MG63 (cell line): ENCODE data around the gene FOXJ3. TPM values are rescaled to one million over a fixed set of nuclear protein-coding genes. Genes with fewer than 3 reads are reported as not detected.
A peak's percentile ranks its signal among the peaks of the same experiment; 100 is the strongest.

Experiments
- DNase-seq: peaks from one replicate; pipeline ENCODE4 v3.0.0-alpha.2; 2020
- H3K27me3 ChIP-seq: fragments of 250-450 bp; sonication (Bioruptor Pico); 2 replicates; pipeline ENCODE4 v1.5.1; 2020; ENCODE audit warnings: mild to moderate bottlenecking, moderate library complexity
- H3K36me3 ChIP-seq: fragments of 250-450 bp; sonication (Bioruptor Pico); 2 replicates; pipeline ENCODE4 v1.5.1; 2020; ENCODE audit warnings: mild to moderate bottlenecking, moderate library complexity
- H3K4me3 ChIP-seq: fragments of 250-450 bp; sonication (Bioruptor Pico); 2 replicates; pipeline ENCODE4 v1.5.1; 2020; ENCODE audit warnings: mild to moderate bottlenecking, moderate library complexity
- H3K9me3 ChIP-seq: fragments of 250-450 bp; sonication (Bioruptor Pico); 2 replicates; pipeline ENCODE4 v1.5.1; 2020; ENCODE audit warnings: mild to moderate bottlenecking, moderate library complexity
- total RNA-seq: library from RNA; depleted of rRNA; stranded (reverse); fragments of >200 nt; shearing (Covaris generic); gene quantifications from 2 replicates; pipeline ENCODE4 v1.2.3, GENCODE V29; 2014; ENCODE audit warnings: low replicate concordance

Gene FOXJ3
- total RNA-seq, 1 experiment from 2014 or later: 28.7 TPM

DNA sequence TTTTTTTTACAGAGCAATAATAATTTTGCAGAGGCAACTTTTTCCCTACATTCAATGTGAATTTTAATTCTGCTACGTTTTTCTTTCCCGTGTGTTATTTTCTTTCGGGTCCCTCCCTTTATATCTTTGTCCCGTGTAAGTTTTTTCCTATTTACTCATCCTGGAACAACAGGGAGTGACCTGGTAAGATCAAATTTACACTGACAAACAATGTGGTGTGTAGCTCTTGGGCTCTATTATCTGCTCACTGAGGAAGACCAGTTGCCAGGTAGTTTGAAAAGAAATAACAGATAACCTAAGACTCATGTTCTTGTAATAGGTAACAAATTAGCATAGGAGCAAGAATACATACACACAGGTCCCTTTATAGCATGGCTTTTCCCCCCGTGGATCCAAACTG lies 136.8 kb downstream of the FOXJ3 start:
- DNase-seq: no peak
- Histone ChIP-seq H3K9me3 (peaks cover 3% of the 10 kb centered on the region), H3K36me3 (peaks cover 40% of the 10 kb centered on the region), H3K4me3 (no peak overlapping the region), H3K27me3 (no peaks in the 10 kb centered on the region)

DNA sequence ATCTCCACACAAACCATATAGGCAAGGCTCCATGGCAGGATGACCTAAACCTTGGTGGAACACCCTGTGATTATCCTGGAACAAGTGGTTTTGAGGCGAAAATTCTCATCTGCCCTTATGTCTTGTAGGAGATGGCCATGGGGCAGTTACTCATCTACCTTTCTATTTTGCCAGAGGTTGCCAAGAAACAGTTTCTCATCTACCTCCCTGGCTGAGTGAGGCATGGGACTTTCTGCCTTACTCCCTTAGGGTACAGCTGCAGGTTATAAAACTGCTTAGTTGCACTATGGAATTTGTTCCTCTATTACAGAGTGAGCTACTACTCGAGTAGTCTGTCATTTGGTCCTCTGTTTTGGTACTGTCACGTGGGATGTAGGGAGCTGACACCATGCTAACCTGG lies 139.2 kb downstream of the FOXJ3 start:
- no peak overlapping the region for H3K4me3 ChIP-seq
- no peaks in the 10 kb centered on the region for H3K27me3 ChIP-seq
- no peaks in the 10 kb centered on the region for H3K9me3 ChIP-seq
- no peak for DNase-seq
- H3K36me3 ChIP-seq: peaks cover 27% of the 10 kb centered on the region

DNA sequence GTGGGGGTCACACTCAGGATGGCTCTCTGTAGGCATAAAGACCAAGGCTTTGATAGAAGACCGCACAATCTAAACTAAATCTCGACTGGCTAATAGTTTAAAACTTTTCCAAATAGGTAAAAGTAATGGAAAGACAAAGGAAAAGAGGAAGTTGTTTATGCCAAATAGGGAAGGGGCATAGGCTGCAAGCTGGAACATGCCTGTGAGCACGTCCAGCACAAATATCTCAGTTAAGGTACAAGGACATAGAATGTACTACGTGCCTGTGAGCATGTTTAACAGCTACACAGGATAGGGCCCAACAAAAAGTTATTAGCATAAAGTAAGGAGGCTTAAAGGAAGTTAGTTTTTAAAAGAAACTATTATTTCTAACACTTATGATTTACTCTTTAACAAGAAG lies 142.9 kb downstream of the FOXJ3 start:
- Histone ChIP-seq H3K4me3 (no peak overlapping the region), H3K36me3 (peaks cover 39% of the 10 kb centered on the region), H3K27me3 (no peaks in the 10 kb centered on the region), H3K9me3 (no peaks in the 10 kb centered on the region)
- no peak for DNase-seq

DNA sequence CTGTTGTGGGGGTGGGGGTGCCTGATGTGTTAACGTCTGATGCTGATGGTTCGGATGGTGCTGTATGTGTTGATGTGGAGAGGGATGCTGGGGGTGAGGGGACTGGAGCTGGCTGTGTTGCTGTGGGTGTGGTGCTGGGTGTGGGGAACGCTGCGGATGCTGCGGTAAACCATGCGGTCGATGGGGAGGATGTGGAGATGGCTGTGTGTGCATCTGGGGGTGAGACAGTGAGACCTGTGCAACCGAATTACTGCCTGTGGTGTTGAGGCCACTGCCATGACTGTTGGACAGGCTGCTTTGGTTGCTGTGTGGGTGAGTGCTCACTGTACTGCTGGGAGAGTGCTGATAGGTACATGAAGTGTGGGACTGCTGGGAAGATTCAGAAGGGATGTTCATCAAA lies 143.7 kb downstream of the FOXJ3 start:
- H3K27me3 ChIP-seq: no peaks in the 10 kb centered on the region
- H3K4me3 ChIP-seq: no peak overlapping the region
- H3K36me3 ChIP-seq: peaks cover 42% of the 10 kb centered on the region
- DNase-seq: no peak
- H3K9me3 ChIP-seq: no peaks in the 10 kb centered on the region

DNA sequence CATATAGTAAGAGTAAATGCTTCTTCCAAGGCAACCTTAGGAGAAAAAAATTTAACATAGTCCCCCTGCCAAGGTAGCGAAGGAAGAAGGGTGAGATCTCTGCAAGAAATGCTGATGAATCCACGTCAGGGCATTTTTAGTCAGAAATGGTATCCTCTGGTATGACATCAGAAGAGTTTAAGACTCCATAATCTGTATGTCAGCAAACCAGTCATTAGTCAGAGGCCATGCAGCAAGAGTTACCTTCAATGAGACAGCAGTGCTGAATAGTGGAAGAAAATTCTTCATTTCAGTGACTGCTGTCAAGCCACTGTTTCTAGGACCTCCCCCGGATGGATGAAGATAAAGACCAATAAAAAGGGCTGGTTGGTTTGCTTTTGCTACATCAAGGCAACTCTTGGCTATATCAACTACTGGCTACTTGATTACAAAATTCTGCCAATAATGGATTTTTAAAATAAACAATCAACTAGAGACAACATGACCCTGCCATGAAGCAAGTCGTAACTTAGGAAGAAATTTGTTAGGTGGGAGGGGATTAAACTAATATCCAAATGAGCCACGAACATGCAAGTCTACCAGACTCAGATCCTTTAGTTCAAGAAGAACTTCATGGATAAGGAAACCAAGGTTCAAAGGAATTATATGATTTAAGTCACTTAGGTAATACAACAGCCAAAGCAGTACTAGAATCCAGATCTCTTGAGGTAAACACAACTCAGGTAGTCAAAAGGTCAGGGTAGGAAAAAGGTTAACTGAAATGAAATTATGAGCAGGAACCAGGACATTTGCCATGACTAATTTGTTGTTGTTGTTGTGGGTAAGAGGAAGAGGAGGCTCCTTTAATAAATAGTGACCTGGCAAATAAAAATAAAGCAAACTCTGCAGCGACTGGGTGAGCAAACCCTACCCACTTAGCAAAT lies 144.8 kb downstream of the FOXJ3 start:
- H3K27me3 ChIP-seq: no peaks in the 10 kb centered on the region
- no peaks in the 10 kb centered on the region for H3K9me3 ChIP-seq
- H3K4me3 ChIP-seq: no peak overlapping the region
- H3K36me3 ChIP-seq: peaks cover 44% of the 10 kb centered on the region
- DNase-seq: no peak

DNA sequence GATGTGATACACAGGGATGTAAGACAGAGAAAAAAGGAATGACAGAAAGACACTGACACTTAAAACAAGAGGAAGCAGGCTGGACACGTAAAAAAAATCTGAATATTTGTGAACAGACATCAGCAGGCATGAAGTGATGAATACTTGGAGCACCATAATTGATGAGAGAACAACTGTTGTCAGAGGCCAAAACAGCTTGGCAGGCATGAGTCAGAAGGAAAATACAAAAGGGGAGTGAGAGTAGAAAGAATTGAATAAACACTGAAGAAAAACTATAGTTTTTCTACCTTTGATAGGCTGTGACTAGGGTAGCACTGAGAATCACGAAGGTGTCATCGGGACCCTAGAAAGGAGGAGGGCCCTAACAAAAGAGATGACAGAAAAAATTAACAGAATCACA lies 148.9 kb downstream of the FOXJ3 start:
- Histone ChIP-seq H3K27me3 (no peaks in the 10 kb centered on the region), H3K4me3 (no peak overlapping the region), H3K9me3 (no peaks in the 10 kb centered on the region), H3K36me3 (peaks cover 42% of the 10 kb centered on the region)
- DNase-seq: peak; percentile 49

DNA sequence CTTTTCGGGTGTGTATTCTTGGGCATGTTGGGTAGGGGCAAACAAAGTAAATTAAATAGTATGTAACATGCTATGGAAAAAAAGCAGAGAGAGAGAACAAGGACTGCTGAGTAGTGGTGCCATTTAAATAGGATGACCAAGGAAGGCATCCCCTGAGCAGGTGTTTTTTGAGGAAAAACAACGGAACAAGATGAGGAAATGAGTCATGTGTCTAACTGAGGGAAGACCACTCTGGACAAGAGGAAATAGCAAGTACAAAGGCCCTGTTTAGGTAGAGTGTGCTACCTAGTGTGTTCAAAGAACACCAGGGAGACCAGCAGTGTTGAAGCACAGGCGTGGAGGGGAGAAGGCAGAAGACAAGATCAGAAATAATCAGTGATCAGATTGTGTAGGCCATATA lies 150.4 kb downstream of the FOXJ3 start:
- H3K9me3 ChIP-seq: no peaks in the 10 kb centered on the region
- DNase-seq: no peak
- H3K4me3 ChIP-seq: no peak overlapping the region
- no peaks in the 10 kb centered on the region for H3K27me3 ChIP-seq
- H3K36me3 ChIP-seq: peaks cover 33% of the 10 kb centered on the region

DNA sequence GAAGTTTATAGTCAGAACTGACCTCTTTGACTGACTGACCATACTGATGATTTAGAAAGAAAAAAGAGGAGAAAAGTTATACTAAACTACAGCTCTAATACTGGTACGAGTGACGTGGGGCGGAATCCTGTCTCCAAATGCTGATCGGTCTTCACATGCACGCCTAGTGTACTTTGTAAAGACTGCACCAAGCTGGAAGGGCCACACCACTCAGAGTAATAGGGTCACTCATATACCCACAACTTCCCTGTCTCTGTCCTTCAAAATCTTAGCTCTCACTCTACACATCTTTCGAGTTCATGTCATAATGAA lies 151.1 kb downstream of the FOXJ3 start:
- Histone ChIP-seq H3K27me3 (no peaks in the 10 kb centered on the region), H3K36me3 (peaks cover 27% of the 10 kb centered on the region), H3K4me3 (no peak overlapping the region), H3K9me3 (no peaks in the 10 kb centered on the region)
- no peak for DNase-seq

DNA sequence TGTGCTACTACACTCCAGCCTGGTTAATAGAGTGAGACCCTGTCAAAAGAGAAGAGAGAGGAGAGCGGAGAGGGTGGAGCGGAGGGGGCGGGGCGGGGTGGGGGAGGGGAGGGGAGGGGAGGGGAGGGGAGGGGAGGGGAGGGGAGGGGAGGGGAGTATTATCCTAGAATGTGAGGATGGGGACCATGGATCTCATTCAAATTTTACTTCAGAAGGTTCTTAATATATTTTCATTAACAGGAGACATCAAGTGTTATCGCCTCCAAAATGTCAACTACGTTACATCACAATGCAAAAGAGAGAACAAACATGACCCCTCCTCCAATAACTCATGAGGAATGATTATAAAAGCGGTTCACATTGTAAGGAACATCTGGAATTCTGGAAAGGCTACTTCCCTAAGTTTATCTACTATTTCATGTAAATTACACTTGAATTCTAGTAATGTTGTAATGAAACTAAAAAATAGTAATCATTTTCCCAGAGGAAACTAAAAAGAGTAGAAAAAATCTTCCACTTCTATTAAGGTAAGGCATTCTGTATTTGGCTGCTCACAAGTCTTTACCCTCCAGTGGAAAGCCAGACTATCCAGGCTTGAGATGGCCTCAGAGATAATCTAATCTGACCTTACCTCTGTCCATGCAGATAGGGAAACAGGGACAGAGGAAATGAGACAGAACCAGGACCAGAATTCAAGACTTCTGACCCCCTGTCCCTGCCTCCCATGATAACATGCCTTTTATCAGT lies 151.7 kb downstream of the FOXJ3 start:
- no peak for DNase-seq
- H3K27me3 ChIP-seq: no peaks in the 10 kb centered on the region
- H3K36me3 ChIP-seq: peaks cover 24% of the 10 kb centered on the region
- H3K4me3 ChIP-seq: no peak overlapping the region
- no peaks in the 10 kb centered on the region for H3K9me3 ChIP-seq

DNA sequence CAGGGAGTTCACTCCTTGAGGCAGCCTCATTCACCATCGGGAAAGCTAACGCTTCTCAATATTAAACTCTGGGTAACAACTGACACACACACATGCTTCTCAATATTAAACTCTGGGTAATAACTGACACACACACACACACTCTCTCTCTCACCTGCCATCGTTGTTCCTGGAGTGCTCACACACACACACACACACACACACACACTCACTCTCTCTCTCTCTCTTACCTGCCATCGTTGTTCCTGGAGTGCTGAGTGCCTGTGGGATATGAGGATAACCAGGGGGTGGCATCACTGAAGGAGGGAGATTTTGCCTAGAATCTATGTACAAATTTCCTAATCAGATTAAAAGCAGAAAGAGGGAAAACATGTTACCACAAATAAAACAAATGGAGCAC lies 153.3 kb downstream of the FOXJ3 start:
- Histone ChIP-seq H3K9me3 (no peaks in the 10 kb centered on the region), H3K27me3 (no peaks in the 10 kb centered on the region), H3K4me3 (no peak overlapping the region), H3K36me3 (peaks cover 16% of the 10 kb centered on the region)
- no peak for DNase-seq

DNA sequence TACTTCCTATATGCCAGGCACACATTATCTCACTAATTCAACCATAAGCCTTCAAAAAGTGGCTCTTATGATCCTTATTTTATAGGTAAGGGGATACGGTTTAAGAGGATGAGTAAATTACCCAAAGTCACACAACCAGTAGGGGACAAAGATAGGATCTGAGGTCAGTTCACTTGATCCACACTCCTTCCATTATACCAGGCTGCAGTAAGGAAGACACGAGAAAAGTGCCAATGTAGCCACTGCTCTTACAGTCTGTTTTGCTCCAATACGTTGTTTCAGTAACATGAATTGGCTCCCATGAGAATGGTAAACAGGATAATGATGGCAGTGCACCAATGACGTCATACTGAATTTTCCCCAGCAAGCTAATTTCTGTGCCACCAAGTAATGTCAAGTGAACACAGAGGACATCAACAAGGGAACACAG lies 155.1 kb downstream of the FOXJ3 start:
- H3K36me3 ChIP-seq: peaks cover 9% of the 10 kb centered on the region
- no peaks in the 10 kb centered on the region for H3K27me3 ChIP-seq
- DNase-seq: no peak
- no peaks in the 10 kb centered on the region for H3K9me3 ChIP-seq
- no peak overlapping the region for H3K4me3 ChIP-seq

DNA sequence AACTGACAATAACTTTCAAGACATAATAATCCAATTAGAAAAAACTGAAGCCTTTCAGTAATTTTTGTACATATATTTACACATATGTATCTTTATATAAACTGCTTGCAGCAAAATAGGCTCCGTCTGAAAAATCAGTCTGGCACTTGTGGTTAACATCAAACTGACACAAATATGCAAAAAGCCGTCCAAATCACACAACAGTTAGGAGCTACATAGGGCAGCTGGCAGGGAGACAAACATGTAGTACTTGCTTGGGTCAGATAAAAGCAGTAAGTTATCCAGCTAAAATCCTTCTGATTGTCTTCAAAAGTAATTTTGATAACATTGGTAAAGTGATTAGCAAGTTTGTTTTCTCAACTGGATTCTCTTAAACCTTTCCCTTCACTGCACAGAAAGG lies 155.8 kb downstream of the FOXJ3 start:
- no peak overlapping the region for H3K4me3 ChIP-seq
- no peaks in the 10 kb centered on the region for H3K27me3 ChIP-seq
- peaks cover 3% of the 10 kb centered on the region for H3K36me3 ChIP-seq
- DNase-seq: no peak
- H3K9me3 ChIP-seq: no peaks in the 10 kb centered on the region

DNA sequence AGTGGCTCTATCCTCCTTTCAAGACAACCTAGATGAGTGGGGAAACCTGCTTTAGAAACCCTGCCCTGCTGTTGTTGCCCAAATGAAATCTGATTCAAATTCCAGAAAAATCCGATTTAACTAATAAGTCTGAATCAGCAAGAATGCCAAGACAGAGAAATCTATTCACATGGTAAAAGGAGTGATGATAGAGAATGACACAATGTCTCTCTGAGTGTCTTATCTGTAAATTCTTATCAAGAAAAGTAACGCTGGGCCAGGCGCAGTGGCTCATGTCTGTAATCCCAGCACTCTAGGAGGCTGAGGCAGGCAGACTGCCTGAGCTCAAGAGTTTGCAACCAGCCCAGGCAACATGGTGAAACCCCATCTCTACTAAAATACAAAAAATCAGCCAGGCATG lies 156.8 kb downstream of the FOXJ3 start:
- Histone ChIP-seq H3K4me3 (no peak overlapping the region), H3K9me3 (no peaks in the 10 kb centered on the region), H3K27me3 (no peaks in the 10 kb centered on the region), H3K36me3 (peaks cover 3% of the 10 kb centered on the region)
- no peak for DNase-seq

DNA sequence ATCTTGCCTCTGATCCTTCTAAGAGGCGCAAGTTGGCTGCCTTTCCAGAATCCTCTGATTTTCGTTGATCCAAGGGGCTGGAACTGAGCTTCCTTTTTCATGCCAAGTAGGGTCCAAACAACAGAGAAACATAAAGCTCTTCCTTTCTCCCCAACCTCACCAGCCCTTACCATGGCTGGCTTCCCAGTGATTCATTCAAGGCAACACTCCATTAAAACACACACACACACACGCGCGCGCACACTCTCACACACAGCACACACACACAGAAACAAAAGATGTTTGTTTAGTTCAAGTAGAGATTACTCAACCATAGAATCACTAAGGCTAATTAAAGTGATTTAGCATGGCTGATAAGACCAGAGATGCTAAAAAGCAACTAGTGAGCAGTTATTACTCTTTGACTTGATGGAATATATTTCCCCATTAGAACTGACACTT lies 157.5 kb downstream of the FOXJ3 start:
- Histone ChIP-seq H3K36me3 (no peaks in the 10 kb centered on the region; the same call in none of the 2 replicates), H3K4me3 (no peak overlapping the region), H3K27me3 (no peaks in the 10 kb centered on the region), H3K9me3 (no peaks in the 10 kb centered on the region)
- peak; percentile 90 for DNase-seq

DNA sequence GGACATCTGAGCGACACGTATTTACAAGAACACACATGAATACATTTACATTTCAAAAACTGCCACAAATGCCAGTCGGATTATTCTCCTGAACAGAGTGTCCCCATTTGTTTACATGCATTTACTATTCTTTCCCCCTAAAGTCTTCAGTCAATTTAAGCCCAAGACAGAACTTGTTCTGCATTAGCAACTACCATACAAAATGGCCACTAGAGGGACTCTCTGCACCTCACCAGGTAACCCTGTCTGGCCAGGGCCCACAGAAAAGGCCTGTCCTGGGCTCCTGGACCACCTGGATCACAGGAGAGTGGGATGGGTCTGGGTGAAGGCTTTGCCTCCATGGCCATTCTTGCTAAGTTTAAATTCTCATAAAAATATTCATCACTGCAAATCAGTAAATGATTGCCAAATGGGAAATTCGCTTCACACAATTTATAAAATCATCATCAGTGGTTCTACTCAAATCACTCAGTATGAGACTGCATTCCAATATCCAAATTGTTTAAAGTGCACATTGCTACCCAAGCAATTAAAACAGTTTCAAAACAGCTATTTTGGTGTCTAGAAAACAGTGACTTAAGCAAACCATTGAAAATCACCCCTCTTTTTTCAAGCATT lies 158.0 kb downstream of the FOXJ3 start:
- Histone ChIP-seq H3K9me3 (no peaks in the 10 kb centered on the region), H3K36me3 (no peaks in the 10 kb centered on the region; the same call in none of the 2 replicates), H3K27me3 (no peaks in the 10 kb centered on the region), H3K4me3 (no peak overlapping the region)
- DNase-seq: no peak

DNA sequence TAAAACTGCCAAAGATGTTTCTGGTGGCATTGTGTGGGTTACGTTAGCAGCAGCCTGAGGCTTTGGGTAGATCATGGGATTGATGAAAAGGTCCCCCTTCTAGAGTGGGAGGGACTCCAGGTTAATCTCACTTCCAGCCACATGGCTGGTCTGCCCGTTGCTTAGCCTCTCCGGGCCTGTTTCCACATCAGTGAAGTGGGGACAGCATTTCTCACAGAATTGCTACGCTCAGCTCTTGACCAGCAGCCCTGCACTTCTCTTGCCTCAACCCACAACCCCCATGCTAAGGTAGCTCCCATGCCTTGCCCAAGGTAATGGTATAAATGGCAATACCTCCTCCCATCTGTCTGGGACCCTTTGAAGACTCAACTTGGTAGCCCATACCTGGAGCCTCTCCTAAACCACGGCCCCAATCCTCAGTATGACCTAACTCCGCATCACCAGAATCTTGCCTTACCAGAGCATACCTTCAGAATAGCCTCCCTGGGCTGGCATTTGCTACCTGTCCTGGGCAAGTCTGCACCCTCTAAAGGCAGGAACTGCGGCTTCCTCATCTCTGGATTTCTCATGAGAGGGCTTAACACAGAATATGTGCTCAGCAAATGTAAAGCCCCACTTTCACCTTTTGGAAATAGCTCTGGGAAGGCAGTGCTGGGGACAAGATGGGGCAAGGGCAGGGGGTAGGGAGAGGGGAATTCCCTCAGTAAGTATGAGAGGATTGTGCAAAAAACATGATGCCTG lies 159.6 kb downstream of the FOXJ3 start:
- DNase-seq: no peak
- no peaks in the 10 kb centered on the region for H3K27me3 ChIP-seq
- H3K36me3 ChIP-seq: no peaks in the 10 kb centered on the region; the same call in none of the 2 replicates
- no peaks in the 10 kb centered on the region for H3K9me3 ChIP-seq
- H3K4me3 ChIP-seq: no peak overlapping the region
